ENCODE results near the gene VSTM5.

Gene VSTM5

GRCh38 chr11:93842461-93842860 lies 8.0 kb downstream of the VSTM5 start:
- DNase-seq (ENCODE audit: low read depth, low spot score) = no peak

- no peak for DNase-seq (ENCODE audit: low read depth, low spot score)
Measured at GRCh38 chr11:93842034-93842433, 8.4 kb downstream of the VSTM5 start.

- DNase-seq (ENCODE audit: low read depth, low spot score) = no peak
Measured at GRCh38 chr11:93841446-93841845, 9.0 kb downstream of the VSTM5 start.

- no peak for DNase-seq (ENCODE audit: low read depth, low spot score)
Measured at GRCh38 chr11:93840981-93841380, 9.4 kb downstream of the VSTM5 start.

GRCh38 chr11:93840180-93840579 lies 10.2 kb downstream of the VSTM5 start:
- no peak for DNase-seq (ENCODE audit: low read depth, low spot score)

- DNase-seq (ENCODE audit: low read depth, low spot score) = no peak
Measured at GRCh38 chr11:93838967-93839366, 11.5 kb downstream of the VSTM5 start.

GRCh38 chr11:93832780-93833179 lies 17.6 kb downstream of the VSTM5 start:
- DNase-seq (ENCODE audit: low read depth, low spot score) = no peak

GRCh38 chr11:93831343-93832127 lies 18.9 kb downstream of the VSTM5 start:
- DNase-seq (ENCODE audit: low read depth, low spot score) = no peak

GRCh38 chr11:93829598-93829997 lies 20.8 kb downstream of the VSTM5 start:
- DNase-seq (ENCODE audit: low read depth, low spot score) = no peak

GRCh38 chr11:93827363-93827762 lies 23.1 kb downstream of the VSTM5 start:
- no peak for DNase-seq (ENCODE audit: low read depth, low spot score)

- no peak for DNase-seq (ENCODE audit: low read depth, low spot score)
Measured at GRCh38 chr11:93823210-93823609, 27.2 kb downstream of the VSTM5 start.

GRCh38 chr11:93822359-93822758 lies 28.1 kb downstream of the VSTM5 start:
- DNase-seq (ENCODE audit: low read depth, low spot score) = no peak

- no peak for DNase-seq (ENCODE audit: low read depth, low spot score)
Measured at GRCh38 chr11:93821617-93822016, 28.8 kb downstream of the VSTM5 start.

GRCh38 chr11:93820847-93821246 lies 29.6 kb downstream of the VSTM5 start:
- no peak for DNase-seq (ENCODE audit: low read depth, low spot score)

- DNase-seq (ENCODE audit: low read depth, low spot score) = no peak
Measured at GRCh38 chr11:93819966-93820695, 30.3 kb downstream of the VSTM5 start.

- DNase-seq (ENCODE audit: low read depth, low spot score) = no peak
Measured at GRCh38 chr11:93817426-93818348, 32.7 kb downstream of the VSTM5 start.

GRCh38 chr11:93814966-93815633 lies 35.3 kb downstream of the VSTM5 start:
- DNase-seq (ENCODE audit: low read depth, low spot score) = no peak

GRCh38 chr11:93813974-93814373 lies 36.4 kb downstream of the VSTM5 start:
- DNase-seq (ENCODE audit: low read depth, low spot score) = no peak

- DNase-seq (ENCODE audit: low read depth, low spot score) = no peak
Measured at GRCh38 chr11:93807980-93808379, 42.4 kb downstream of the VSTM5 start.

GRCh38 chr11:93804879-93805278 lies 45.5 kb downstream of the VSTM5 start:
- no peak for DNase-seq (ENCODE audit: low read depth, low spot score)

- no peak for DNase-seq (ENCODE audit: low read depth, low spot score)
Measured at GRCh38 chr11:93801366-93801765, 49.1 kb downstream of the VSTM5 start.

Data from activated CD4-positive, CD25-positive, alpha-beta regulatory T cell treated with anti-CD3 and anti-CD28 coated beads, Interleukin-2, amount 50 U/mL, for 16 hours (primary cell).